Heart right ventricle (tissue), 16 donors: ENCODE results near the gene SETD2. TPM values are rescaled to one million over a fixed set of nuclear protein-coding genes. Genes with fewer than 3 reads are reported as not detected.
"Not testable (repeated sequence)": the region's sequence is repeated elsewhere in the genome, so short reads cannot be mapped to it uniquely, and the experiment has no call there.

Experiments used
- ATAC-seq, 8 donors: fragments of 200-7000 bp; cut with Tn5 transposase; one replicate each; pipeline ENCODE4 v1.9.1; 2020; ENCODE audit warnings: mild to moderate bottlenecking in 8 of 8, moderate library complexity in 8 of 8, moderate number of reproducible peaks in 1 of 8
- DNase-seq, 2 donors: peaks; one replicate each; pipeline ENCODE4 v3.0.0-alpha.2; 2020
- H3K27ac ChIP-seq, 10 donors: fragments of 200-600 bp; sonication (generic) in 2 of 10; one replicate each; pipeline versions ENCODE4 v1.5.0 to v1.8.0; 2020 to 2022; ENCODE audit warnings: mild to moderate bottlenecking in 3 of 10
- H3K27me3 ChIP-seq, 7 donors: fragments of 200-600 bp; one replicate each; pipeline ENCODE4 v1.8.0; 2021 to 2022; ENCODE audit warnings: mild to moderate bottlenecking in 2 of 7
- H3K36me3 ChIP-seq, 9 donors: fragments of 200-600 bp; sonication (generic) in 1 of 9; one replicate each; pipeline versions ENCODE4 v1.5.0 to v1.8.0; 2020 to 2022; ENCODE audit warnings: mild to moderate bottlenecking in 2 of 9
- H3K4me1 ChIP-seq, 9 donors: fragments of 200-600 bp; sonication (generic) in 1 of 9; one replicate each; pipeline versions ENCODE4 v1.5.0 to v1.8.0; 2020 to 2022; ENCODE audit warnings: mild to moderate bottlenecking in 4 of 9
- H3K4me3 ChIP-seq, 10 donors: fragments of 200-600 bp; sonication (generic) in 2 of 10; one replicate each; pipeline versions ENCODE4 v1.5.0 to v1.8.0; 2020 to 2022; ENCODE audit warnings: mild to moderate bottlenecking in 7 of 10, moderate library complexity in 2 of 10
- H3K9me3 ChIP-seq, 11 donors: fragments of 200-600 bp in 10 of 11; sonication (generic) in 2 of 11; one replicate each; pipeline versions ENCODE4 v1.5.0 to v1.8.0; 2013 to 2022; ENCODE audit warnings: mild to moderate bottlenecking in 2 of 11, control low read depth in 1 of 11, moderate library complexity in 1 of 11
- WGBS, 2 donors: extraction: QIAGEN DNeasy Blood & Tissue Kit; methylation state at CpG; one replicate each; pipeline ENCODE4 v1.1.7; 2013; ENCODE audit warnings: inconsistent platforms in 1 of 2; 5-methylcytosine and 5-hydroxymethylcytosine counted together
- intact Hi-C, 10 donors: fragments of 100-400 bp; cut with DNase I; formaldehyde crosslinking; loops; one replicate each; pipeline versions ENCODE4 v1.11.1 to v1.14.2; 2022
- polyA plus RNA-seq, 2 donors: library from polyadenylated mRNA; stranded (reverse); fragments of 200-250 nt; gene quantifications; one replicate each; pipeline ENCODE4 v1.2.3, GENCODE V29; 2013
- total RNA-seq, 10 donors: library from RNA; stranded (reverse); fragmentation: NEBNext Ultra II Directional in 3 of 10; extraction: Animal tissue kit (Norgen Biotek cat#: 25700) in 3 of 10; gene quantifications; one replicate each; pipeline versions ENCODE4 v1.2.1 to v1.2.4, GENCODE V29; 2021 to 2023
- TF ChIP-seq, protein P1 (sequence below), 9 donors: fragments of 200-600 bp; sonication (generic) in 2 of 9; IDR thresholded peaks; one replicate each; pipeline versions ENCODE4 v1.5.0 to v1.8.0; 2021 to 2022; ENCODE audit warnings: antibody characterized with exemption in 9 of 9, mild to moderate bottlenecking in 5 of 9, moderate library complexity in 1 of 9
- donor health status: Arrhythmogenic right ventricular cardiomyopathy.
- donor health status: ischemic (EF 13 %, LVEDD 7.1; RV severe dilation, severe dysfunction).
- donor health status: healthy with polysubstance abuse.
- donor health status: DM: no; HTN: yes; CAD: no.
- donor health status: DM: no; HTN: no; CAD: no.
- donor health status: ischemic (EF 25% LVEDD 6.9; RV normal size, moderate dysfunction).
- donor health status: ischemic (EF 25% LVEDD 5.7; RV mildly dilated, moderate dysfunction).
- donor health status: healthy.
- donor health status: DM: yes; HTN: yes; CAD: no.
- donor health status: Ischemic cardiomyopathy.
- donor health status: ischemic (EF 35%, LVEDD 5.7; RV mildly dilated, moderate dysfunction).
- donor health status: nonischemic (EF 11% LVEDD 7.7; RV severe dilation, severe dysfunction).
- donor health status: DM: yes; HTN: yes; CAD: no.
- donor health status: PGD.
- donor health status: ischemic (EF 29% LVEDD 5.4; RV normal size, mild dysfunction).
- donor health status: nonischemic (EF 23%, LVEDD 6.1; RV moderate dilation, normal function).

The SETD2 gene
- total and polyA plus RNA-seq, 12 donors = 8.6 to 34.4 (median 30.0) TPM

DNA sequence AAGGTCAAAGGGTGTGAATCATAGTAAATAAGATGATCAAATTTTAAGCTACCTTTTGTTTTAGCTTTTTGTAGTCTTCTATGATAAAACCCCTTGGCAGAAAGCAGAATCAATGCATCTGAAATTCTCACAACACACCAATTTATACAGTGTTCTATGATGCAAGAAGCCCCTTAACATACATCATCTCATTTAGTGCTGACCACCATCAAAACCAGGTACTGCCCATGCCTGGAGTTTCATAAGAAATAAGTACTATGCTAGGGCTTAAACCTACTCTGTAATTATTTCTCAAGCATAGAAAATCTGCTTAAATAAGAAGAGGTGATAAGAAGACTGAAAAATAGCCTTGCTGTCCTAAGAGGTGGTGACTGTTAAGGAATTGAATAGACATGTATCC, 116.8 kb downstream of the SETD2 start:
- no peak for DNase-seq
- no peak for ATAC-seq
- Histone ChIP-seq H3K4me3 (no peak overlapping the region), H3K4me1 (peaks cover 0 to 10% (median 0%) of the 10 kb centered on the region in 9 donors), H3K36me3 (peaks cover 0 to 56% (median 9%) of the 10 kb centered on the region in 9 donors), H3K27me3 (no peaks in the 10 kb centered on the region), H3K27ac (no peak overlapping the region), H3K9me3 (no peaks in the 10 kb centered on the region)
- TF ChIP-seq, protein P1, sequence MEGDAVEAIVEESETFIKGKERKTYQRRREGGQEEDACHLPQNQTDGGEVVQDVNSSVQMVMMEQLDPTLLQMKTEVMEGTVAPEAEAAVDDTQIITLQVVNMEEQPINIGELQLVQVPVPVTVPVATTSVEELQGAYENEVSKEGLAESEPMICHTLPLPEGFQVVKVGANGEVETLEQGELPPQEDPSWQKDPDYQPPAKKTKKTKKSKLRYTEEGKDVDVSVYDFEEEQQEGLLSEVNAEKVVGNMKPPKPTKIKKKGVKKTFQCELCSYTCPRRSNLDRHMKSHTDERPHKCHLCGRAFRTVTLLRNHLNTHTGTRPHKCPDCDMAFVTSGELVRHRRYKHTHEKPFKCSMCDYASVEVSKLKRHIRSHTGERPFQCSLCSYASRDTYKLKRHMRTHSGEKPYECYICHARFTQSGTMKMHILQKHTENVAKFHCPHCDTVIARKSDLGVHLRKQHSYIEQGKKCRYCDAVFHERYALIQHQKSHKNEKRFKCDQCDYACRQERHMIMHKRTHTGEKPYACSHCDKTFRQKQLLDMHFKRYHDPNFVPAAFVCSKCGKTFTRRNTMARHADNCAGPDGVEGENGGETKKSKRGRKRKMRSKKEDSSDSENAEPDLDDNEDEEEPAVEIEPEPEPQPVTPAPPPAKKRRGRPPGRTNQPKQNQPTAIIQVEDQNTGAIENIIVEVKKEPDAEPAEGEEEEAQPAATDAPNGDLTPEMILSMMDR (IDR thresholded peaks at IDR 0.05) = no peak
- intact Hi-C loops = no loop called here

DNA sequence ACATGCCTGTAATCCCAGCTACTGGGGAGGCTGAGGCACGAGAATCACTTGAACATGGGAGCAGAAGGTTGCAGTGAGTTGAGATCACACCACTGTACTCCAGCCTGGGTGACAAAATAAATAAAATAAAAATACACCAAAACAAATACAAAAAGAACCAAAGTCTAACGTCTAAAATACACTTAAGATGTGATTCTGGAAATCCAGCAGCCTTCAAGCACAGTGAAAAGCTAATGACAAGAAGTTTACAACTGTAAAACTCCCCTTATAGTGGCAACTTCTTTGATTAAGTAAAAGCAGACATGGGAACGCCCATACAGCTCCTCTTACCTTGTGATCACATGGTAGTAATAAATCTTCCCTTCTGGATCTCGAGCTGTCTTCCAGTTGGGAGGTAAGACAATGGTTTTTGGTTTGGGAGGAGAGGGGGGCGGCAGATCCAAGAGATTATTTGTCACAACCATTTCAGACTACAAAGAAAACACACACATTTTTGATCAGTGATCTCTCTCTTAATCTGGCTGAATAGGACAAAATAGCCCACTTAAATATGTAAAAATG, 121.6 kb downstream of the SETD2 start:
- no peak overlapping the region for H3K4me3 ChIP-seq
- H3K27me3 ChIP-seq = no peaks in the 10 kb centered on the region
- H3K36me3 ChIP-seq = peaks cover 0 to 94% (median 42%) of the 10 kb centered on the region in 9 donors
- H3K9me3 ChIP-seq = no peaks in the 10 kb centered on the region
- TF ChIP-seq, protein P1 (IDR thresholded peaks at IDR 0.05) = no peak
- peaks cover 0 to 1% (median 0%) of the 10 kb centered on the region in 9 donors for H3K4me1 ChIP-seq
- intact Hi-C loops = no loop called here
- DNase-seq = no peak
- WGBS, 2 donors = 90 to 91% methylated on average over 5 of the region's 5 CpGs
- no peak overlapping the region for H3K27ac ChIP-seq
- ATAC-seq = no peak

DNA sequence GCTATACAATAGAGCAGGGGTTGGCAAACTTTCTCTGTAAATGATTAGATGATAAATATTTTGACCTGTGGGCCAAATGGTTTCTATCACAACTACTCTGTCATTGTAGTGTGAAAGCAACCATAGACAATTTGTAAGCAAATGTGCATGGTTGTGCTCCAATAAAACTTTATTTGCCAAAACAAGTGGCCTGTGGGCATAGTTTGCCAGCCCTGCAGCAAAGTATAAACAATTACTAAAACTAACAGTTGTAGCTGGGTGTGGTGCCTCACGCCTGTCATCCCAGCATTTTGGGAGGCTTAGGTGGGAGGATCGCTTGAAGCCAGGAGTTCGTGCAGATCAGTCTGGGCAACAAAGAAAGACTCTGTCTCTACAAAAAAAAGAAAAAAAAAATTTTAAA, 122.8 kb downstream of the SETD2 start:
- intact Hi-C loops = no loop called here
- 87 to 94% methylated on average over 3 of the region's 3 CpGs for whole genome bisulfite sequencing, 2 donors
- Histone ChIP-seq H3K36me3 (peaks cover 0 to 100% (median 44%) of the 10 kb centered on the region in 9 donors), H3K4me3 (no peak overlapping the region), H3K4me1 (no peaks in the 10 kb centered on the region), H3K27ac (no peak overlapping the region), H3K9me3 (no peaks in the 10 kb centered on the region), H3K27me3 (no peaks in the 10 kb centered on the region)
- TF ChIP-seq, protein P1 (IDR thresholded peaks at IDR 0.05) = no peak
- ATAC-seq (no peak), DNase-seq (no peak)

DNA sequence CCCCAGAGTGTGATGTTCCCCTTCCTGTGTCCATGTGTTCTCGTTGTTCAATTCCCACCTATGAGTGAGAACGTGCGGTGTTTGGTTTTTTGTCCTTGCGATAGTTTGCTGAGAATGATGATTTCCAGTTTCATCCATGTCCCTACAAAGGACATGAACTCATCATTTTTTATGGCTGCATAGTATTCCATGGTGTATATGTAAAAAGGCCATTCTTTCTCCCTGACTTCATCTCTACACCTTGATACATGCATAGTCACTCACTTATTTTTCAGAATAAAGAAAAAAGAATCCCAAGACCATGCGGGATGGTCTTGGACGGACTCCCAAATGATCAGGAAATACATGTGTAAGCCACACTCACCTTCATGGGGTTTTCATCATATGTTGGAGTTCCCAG, 126.6 kb downstream of the SETD2 start:
- H3K9me3 ChIP-seq, H3K4me1 ChIP-seq, DNase-seq, H3K4me3 ChIP-seq, H3K27me3 ChIP-seq, H3K27ac ChIP-seq, intact Hi-C loops, ATAC-seq: not testable (repeated sequence)
- H3K36me3 ChIP-seq = peaks cover 0 to 99% (median 60%) of the 10 kb centered on the region in 9 donors
- WGBS, 2 donors = 74 to 77% methylated on average over 5 to 6 of the region's 6 CpGs

DNA sequence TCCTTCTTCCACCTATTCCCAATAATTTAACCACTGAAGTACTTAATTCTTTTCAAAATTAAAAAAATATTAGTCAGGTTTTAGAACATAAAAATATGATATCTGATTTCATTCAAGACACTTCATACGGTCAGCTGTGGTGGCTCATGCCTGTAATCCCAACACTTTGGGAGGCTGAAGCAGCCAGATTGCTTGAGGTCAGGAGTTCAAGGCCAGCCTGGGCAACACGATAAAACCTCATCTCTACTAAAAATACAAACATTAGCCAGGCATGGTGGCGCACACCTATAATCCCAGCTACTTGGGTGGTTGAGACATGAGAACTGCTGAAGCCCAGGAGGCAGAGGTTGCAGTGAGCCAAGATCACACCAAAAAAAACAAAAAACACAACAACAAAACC, 127.8 kb downstream of the SETD2 start:
- TF ChIP-seq, protein P1 (IDR thresholded peaks at IDR 0.05) = no peak
- WGBS, 2 donors = 74 to 81% methylated on average over 3 of the region's 3 CpGs
- intact Hi-C loops = no loop called here

More for the DNA sequence above, 127.8 kb downstream of the SETD2 start:
- Histone ChIP-seq H3K27me3 (no peaks in the 10 kb centered on the region), H3K9me3 (no peaks in the 10 kb centered on the region), H3K36me3 (peaks cover 0 to 98% (median 53%) of the 10 kb centered on the region in 9 donors), H3K4me3 (no peak overlapping the region), H3K4me1 (peaks cover 0 to 8% (median 0%) of the 10 kb centered on the region in 9 donors), H3K27ac (no peak overlapping the region)
- no peak for DNase-seq
- no peak for ATAC-seq
